GM12892 (cell line): ENCODE results near the gene VEPH1.

ENCODE experiments used
- POLR2A ChIP-seq: IDR thresholded peaks from 2 replicates; pipeline ENCODE4 v1.6.1; 2011; ENCODE audit warnings: low read depth, low read length, control low read depth
- POLR2AphosphoS5 ChIP-seq: IDR thresholded peaks from 2 replicates; pipeline ENCODE4 v1.6.1; 2011; ENCODE audit warnings: low read depth, low read length, control low read depth
- TAF1 ChIP-seq: IDR thresholded peaks from 2 replicates; pipeline ENCODE4 v1.6.1; 2011; ENCODE audit warnings: low read depth, mild to moderate bottlenecking, control low read depth, low read length, borderline replicate concordance

DNA sequence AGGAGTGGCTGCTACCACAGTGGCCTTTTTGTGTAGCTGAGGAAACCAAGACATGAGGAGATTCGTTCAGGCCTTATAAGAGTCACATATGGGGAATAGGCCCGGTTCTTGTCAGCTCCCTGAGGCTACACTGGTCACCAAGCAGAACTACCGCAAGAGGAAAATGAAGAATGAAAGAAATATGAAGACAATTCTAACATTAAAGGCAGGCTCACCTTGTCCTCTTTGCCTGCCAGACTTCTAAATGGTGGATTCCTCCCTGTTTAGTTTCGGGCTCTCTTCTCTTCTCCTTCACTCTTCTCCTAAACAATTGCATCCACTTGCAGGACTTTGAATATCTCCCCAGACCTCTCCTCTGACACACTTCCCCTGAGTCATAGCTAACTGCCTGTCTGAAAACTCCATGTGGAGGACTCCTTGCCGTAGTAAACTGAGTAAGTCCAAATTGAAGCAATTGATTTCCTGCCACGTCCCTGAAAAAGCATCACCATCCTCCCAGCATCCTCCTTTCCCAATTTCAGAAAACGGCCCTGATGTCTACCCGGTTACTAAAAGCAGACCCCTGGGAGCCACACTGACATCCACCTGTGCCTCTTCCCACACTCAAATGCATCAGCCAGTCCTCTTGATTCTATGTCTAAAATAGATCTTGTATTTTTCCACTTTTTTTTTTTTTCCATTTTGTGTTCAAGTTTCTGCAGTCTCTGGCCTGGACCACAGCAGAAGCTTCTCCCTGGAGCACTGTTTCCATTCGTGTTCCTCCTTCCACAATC lies 30.3 kb upstream of the VEPH1 start:
- TF ChIP-seq TAF1 (no peak), POLR2A (no peak), POLR2AphosphoS5 (no peak)
